Retinal pigment epithelial cell (primary cell): ENCODE data around the gene SLC45A1.

ENCODE experiments used
- DNase-seq: peaks from one replicate; pipeline ENCODE4 v3.0.0-alpha.2; 2010; ENCODE audit warnings: low read depth
- H3K4me3 ChIP-seq: 2 replicates; pipeline ENCODE4 v1.5.1; 2011; ENCODE audit warnings: mild to moderate bottlenecking, low read length, control low read depth, moderate library complexity
- TF ChIP-seq, protein P1 (sequence below): conservative IDR thresholded peaks from 2 replicates; pipeline ENCODE4 v1.5.1; 2011; ENCODE audit warnings: low read depth, low read length, control low read depth, inconsistent platforms

SLC45A1 gene

DNA sequence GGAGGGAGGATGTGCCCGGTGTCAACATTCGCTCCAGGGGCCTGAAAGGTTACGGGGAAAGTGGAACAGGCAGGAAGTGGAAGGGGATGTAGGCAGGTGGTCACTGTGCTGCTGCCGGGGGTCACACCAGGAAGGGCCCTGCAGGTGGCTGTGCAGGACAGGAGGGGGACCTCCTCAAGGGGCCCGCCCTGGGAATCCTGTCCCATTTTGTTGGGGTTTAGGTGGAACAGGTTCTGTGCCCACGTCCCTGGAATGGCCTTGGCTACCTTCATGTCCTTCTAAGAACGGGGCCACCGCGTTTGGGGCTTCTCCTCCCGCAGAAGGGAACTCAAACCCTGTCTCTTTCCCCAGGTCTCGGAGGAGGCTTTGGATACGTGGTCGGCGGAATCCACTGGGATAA, 11.9 kb downstream of the SLC45A1 start:
- H3K4me3 ChIP-seq: no peak overlapping the region
- no peak for DNase-seq
- TF ChIP-seq, protein P1, sequence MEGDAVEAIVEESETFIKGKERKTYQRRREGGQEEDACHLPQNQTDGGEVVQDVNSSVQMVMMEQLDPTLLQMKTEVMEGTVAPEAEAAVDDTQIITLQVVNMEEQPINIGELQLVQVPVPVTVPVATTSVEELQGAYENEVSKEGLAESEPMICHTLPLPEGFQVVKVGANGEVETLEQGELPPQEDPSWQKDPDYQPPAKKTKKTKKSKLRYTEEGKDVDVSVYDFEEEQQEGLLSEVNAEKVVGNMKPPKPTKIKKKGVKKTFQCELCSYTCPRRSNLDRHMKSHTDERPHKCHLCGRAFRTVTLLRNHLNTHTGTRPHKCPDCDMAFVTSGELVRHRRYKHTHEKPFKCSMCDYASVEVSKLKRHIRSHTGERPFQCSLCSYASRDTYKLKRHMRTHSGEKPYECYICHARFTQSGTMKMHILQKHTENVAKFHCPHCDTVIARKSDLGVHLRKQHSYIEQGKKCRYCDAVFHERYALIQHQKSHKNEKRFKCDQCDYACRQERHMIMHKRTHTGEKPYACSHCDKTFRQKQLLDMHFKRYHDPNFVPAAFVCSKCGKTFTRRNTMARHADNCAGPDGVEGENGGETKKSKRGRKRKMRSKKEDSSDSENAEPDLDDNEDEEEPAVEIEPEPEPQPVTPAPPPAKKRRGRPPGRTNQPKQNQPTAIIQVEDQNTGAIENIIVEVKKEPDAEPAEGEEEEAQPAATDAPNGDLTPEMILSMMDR: no peak

- no peak for DNase-seq
- no peak overlapping the region for H3K4me3 ChIP-seq
- TF ChIP-seq, protein P1: no peak
These were observed 12.6 kb downstream of the SLC45A1 start for GRCh38 chr1:8330271-8331125.

DNA sequence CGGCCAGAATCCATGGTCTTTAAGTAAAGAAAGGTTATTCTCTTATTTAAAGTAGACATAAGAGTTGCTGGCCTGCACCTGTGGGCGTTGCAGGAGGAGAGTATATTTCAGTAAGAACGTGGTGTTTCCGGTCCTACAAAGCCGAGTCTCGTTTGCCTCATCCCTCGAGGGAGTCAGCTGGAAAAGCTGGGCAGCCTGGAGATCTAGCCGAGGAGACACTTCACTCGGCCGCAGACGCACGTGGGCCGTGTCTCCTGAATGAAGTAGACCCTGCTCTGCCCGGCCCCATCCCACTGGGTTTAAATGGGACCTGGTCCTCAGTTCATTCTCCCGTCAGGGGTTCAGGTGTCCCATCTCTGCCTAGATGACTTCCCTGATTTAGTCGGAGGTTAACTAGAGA, 14.9 kb downstream of the SLC45A1 start:
- DNase-seq: no peak
- H3K4me3 ChIP-seq: no peak overlapping the region
- TF ChIP-seq, protein P1: no peak

DNA sequence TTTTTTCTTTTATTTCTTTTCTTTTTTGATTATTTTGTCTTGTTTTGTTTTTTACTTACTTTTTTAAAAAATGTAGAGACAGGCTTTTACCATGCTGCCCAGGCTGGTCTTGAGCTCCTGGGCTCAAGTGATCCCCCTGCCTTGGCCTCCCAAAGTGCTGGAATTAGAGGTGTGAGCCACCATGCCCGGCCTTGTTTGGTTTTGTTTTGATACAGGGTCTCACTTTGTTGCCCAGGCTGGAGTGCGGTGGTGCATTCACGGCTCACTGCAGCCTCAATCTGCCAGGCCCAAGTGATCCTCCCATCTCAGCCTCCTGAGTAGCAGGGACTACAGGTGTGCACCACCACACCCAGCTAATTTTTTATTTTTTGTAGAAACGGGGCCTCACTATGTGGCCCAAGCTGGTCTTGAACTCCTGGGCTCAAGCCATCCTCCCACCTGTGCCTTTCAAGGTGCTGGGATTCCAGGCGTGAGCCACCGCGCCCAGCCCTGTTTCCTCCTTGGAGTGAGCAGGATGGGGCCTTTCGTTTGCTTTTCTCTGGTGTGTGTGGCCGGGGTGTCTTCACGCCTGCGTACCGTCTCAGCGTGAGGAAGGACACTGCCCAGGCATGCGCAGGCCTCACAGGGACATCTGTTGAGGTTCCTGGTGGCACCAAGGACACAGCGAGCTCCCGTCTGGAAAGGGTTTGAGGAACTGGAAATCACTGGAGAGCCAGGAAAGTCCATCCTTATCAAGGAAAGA, 15.5 kb downstream of the SLC45A1 start:
- no peak overlapping the region for H3K4me3 ChIP-seq
- DNase-seq: no peak
- TF ChIP-seq, protein P1: no peak

DNA sequence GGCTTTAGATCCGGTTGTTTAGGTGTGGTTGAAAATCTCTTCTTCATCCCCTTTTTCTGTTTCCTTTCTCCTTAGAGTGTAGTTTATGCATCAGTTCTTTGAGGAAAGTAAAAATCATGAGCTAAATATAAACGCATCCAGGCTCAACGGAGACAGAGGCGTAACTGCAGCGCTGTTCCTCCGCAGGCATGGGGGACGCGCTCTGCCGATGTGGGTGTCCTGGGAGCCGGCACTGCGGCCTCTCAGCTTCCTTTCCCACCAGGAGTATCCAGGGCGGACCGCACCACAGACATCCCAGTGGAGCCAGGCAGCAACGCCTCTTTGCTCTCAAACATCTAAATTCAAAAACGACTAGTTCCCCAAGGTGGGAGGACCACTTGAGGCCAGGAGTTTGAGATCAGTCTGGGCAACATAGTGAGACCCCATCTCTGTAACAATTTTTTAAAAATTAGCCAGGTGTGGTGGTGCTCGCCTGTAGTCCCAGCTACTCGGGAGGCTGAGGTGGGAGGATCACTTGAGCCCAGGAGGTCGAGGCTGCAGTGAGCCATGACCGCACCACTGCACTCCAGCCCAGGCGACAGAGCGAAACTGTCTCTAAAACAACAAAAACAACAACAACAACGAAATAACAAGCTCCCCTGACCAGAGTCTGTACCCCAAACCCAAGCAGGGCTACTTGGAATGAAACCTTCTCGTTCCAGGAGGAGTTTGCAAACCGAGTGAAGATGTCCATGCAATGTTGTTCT, 16.4 kb downstream of the SLC45A1 start:
- no peak overlapping the region for H3K4me3 ChIP-seq
- DNase-seq: no peak
- TF ChIP-seq, protein P1: no peak

DNA sequence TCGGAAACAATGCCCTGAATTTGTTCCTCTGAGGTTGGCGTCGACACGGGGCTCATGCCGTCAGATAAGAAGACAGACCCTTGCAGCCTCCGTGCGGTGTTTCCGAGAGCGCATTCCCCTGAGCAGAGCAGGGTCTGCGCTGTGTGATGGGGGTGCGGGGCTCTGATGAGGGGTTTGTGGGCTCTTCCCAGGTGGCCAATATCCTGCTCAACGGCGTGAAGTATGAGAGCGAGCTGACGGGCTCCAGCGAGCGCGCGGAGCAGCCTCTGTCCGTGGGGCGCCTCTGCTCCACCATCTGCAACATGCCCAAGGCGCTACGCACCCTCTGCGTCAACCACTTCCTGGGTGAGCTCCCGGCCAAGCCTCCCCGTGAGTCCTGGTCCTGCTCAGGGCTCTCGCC, 17.3 kb downstream of the SLC45A1 start:
- TF ChIP-seq, protein P1: no peak

More for the DNA sequence above, 17.3 kb downstream of the SLC45A1 start:
- H3K4me3 ChIP-seq: no peak overlapping the region
- no peak for DNase-seq
